Testis (tissue), 3 donors: ENCODE measurements around the gene ZNF205. TPM values are rescaled to one million over a fixed set of nuclear protein-coding genes. Genes with fewer than 3 reads are reported as not detected.
"Not testable (repeated sequence)": the region's sequence is repeated elsewhere in the genome, so short reads cannot be mapped to it uniquely, and the experiment has no call there.

Experiments
- DNase-seq: peaks from one replicate; pipeline ENCODE4 v3.0.0-alpha.2; 2019
- H3K27ac ChIP-seq, 2 donors: fragments of 200-600 bp; sonication (generic); one replicate each; pipeline ENCODE4 v1.5.1; 2019
- H3K27me3 ChIP-seq: fragments of 200-600 bp; sonication (generic); one replicate; pipeline ENCODE4 v1.5.1; 2019
- H3K36me3 ChIP-seq: fragments of 200-600 bp; sonication (generic); one replicate; pipeline ENCODE4 v1.5.1; 2017; ENCODE audit warnings: low read depth; ENCODE audit errors: missing control alignments
- H3K4me1 ChIP-seq: fragments of 200-600 bp; sonication (generic); one replicate; pipeline ENCODE4 v1.5.1; 2019
- H3K4me3 ChIP-seq, 2 donors: fragments of 200-600 bp; sonication (generic); one replicate each; pipeline ENCODE4 v1.5.1; 2017 to 2019
- H3K9me3 ChIP-seq: fragments of 200-600 bp; sonication (generic); one replicate; pipeline ENCODE4 v1.5.1; 2017
- CTCF ChIP-seq, 3 experiments: fragments of 450-650 bp in 2 of 3; fragments of 200-600 bp in 1 of 3; sonication (generic) in 1 of 3; IDR thresholded peaks; one replicate each; pipeline ENCODE4 v1.5.1; 2016 to 2019; ENCODE audit warnings: antibody characterized with exemption in 3 of 3, mild to moderate bottlenecking in 2 of 3, moderate library complexity in 1 of 3
- POLR2A ChIP-seq: fragments of 450-650 bp; IDR thresholded peaks from one replicate; pipeline ENCODE4 v1.6.1; 2017; ENCODE audit warnings: antibody characterized with exemption, mild to moderate bottlenecking, moderate library complexity
- WGBS, 2 donors: methylation state at CpG; one replicate each; pipeline ENCODE4 v1.1.5; 2018; 5-methylcytosine and 5-hydroxymethylcytosine counted together
- intact Hi-C: fragments of 100-400 bp; cut with DNase I; formaldehyde crosslinking; loops from one replicate; pipeline ENCODE4 v1.15.1; 2023; ENCODE audit warnings: low total_unique reads
- polyA plus RNA-seq: library from polyadenylated mRNA; stranded (reverse); fragments of 350-450 nt; fragmentation: Illumina TruSeq; extraction: RNeasy Lipid Tissue Mini Kit (QIAGEN cat#74804); gene quantifications from one replicate; pipeline ENCODE4 v1.2.3, GENCODE V29; 2014; ENCODE audit warnings: low read depth, low replicate concordance; ENCODE audit not compliant: insufficient read depth
- total RNA-seq, 2 donors: library from RNA; depleted of rRNA; stranded (reverse); fragments of >200 nt; gene quantifications; one replicate each; pipeline ENCODE4 v1.2.3, GENCODE V29; 2016

Gene ZNF205
- total and polyA plus RNA-seq, 3 donors from 2014 or later: 5.5 to 19.4 (median 9.8) TPM

- Histone ChIP-seq H3K4me1 (peaks cover 13% of the 10 kb centered on the region), H3K27me3 (no peaks in the 10 kb centered on the region), H3K27ac (no peak overlapping the region), H3K4me3 (no peak overlapping the region), H3K36me3 (no peaks in the 10 kb centered on the region), H3K9me3 (no peaks in the 10 kb centered on the region)
- TF ChIP-seq CTCF (IDR thresholded peaks at IDR 0.05): no peak
- TF ChIP-seq POLR2A: no peak
- no peak for DNase-seq
- intact Hi-C loops: no loop called here
- 86 to 97% methylated on average over 5 to 7 of the region's 7 CpGs for WGBS, 2 donors
These were observed 46.0 kb upstream of the ZNF205 start for GRCh38 chr16:3066440-3066748.

- no peak for DNase-seq
- Histone ChIP-seq H3K27me3 (no peaks in the 10 kb centered on the region), H3K27ac (no peak overlapping the region), H3K9me3 (no peaks in the 10 kb centered on the region), H3K4me1 (peaks cover 13% of the 10 kb centered on the region), H3K4me3 (no peak overlapping the region), H3K36me3 (no peaks in the 10 kb centered on the region)
- intact Hi-C loops: no loop called here
- WGBS, 2 donors: 78 to 80% methylated on average over 1 to 4 of the region's 4 CpGs
- no peak for TF ChIP-seq POLR2A
- no peak for TF ChIP-seq CTCF (IDR thresholded peaks at IDR 0.05)
These were observed 43.9 kb upstream of the ZNF205 start for GRCh38 chr16:3068487-3068886.

GRCh38 chr16:3069146-3069545, 43.2 kb upstream of the ZNF205 start:
- H3K36me3 ChIP-seq, H3K27ac ChIP-seq, H3K9me3 ChIP-seq, DNase-seq, H3K27me3 ChIP-seq, H3K4me3 ChIP-seq, intact Hi-C loops: not testable (repeated sequence)
- H3K4me1 ChIP-seq: peaks cover 13% of the 10 kb centered on the region
- WGBS, 2 donors: 92 to 93% methylated on average over 10 to 11 of the region's 11 CpGs

GRCh38 chr16:3070608-3071111, 41.7 kb upstream of the ZNF205 start:
- Histone ChIP-seq H3K4me1 (peaks cover 7% of the 10 kb centered on the region), H3K27ac (no peak overlapping the region), H3K36me3 (no peaks in the 10 kb centered on the region), H3K4me3 (no peak overlapping the region), H3K9me3 (no peaks in the 10 kb centered on the region), H3K27me3 (no peaks in the 10 kb centered on the region)
- no peak for DNase-seq
- TF ChIP-seq CTCF (IDR thresholded peaks at IDR 0.05): no peak
- TF ChIP-seq POLR2A: no peak
- WGBS, 2 donors: 91 to 93% methylated on average over 9 of the region's 9 CpGs
- intact Hi-C loops: no loop called here

DNA sequence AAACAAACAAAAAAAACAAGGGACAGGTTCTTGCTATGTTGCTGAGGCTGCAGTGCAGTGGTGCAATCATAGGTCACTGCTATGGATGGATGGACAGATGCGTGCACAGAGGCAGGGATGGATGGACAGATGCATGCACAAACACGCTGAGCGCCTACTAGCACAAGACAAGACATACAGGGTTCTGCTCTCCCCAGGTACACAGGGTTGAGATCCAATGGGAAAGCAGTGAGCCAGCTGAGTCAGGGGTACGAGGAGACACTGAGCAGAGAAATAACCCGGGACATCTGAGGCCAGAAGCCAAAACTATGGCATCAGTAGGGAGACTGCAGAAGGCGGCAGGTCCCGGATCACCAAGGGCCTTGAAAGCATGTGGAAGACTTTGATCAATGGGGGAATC, 40.7 kb upstream of the ZNF205 start:
- H3K9me3 ChIP-seq: no peaks in the 10 kb centered on the region
- no peaks in the 10 kb centered on the region for H3K27me3 ChIP-seq
- no peak for TF ChIP-seq POLR2A
- TF ChIP-seq CTCF (IDR thresholded peaks at IDR 0.05): no peak
- no peaks in the 10 kb centered on the region for H3K36me3 ChIP-seq
- H3K27ac ChIP-seq: no peak overlapping the region
- H3K4me3 ChIP-seq: no peak overlapping the region
- intact Hi-C loops: no loop called here
- no peak for DNase-seq
- peaks cover 5% of the 10 kb centered on the region for H3K4me1 ChIP-seq
- WGBS, 2 donors: 93 to 94% methylated on average over 7 of the region's 7 CpGs

DNA sequence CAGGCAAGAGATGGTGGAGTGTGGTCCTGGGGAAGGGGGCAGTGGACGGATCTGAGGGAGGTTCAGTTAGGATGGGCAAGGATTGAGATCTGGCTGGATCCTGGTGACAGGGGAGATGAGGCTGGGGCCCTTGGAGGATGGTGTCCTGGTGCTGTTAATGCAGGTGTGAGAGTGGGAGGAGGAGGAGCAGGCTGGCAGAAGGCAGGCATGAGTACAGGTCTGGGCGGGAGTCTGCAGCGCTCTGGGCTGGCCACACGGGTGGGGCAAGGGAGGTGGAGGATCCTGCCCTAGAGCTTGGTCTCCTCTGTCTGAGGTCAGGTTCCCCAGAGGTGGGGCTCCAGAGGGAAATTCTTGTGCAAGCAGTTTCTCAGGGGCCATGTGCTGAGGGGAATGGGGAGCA, 40.2 kb upstream of the ZNF205 start:
- H3K4me1 ChIP-seq, H3K27me3 ChIP-seq, H3K36me3 ChIP-seq, DNase-seq, H3K4me3 ChIP-seq, H3K27ac ChIP-seq, H3K9me3 ChIP-seq, intact Hi-C loops: not testable (repeated sequence)
- 69 to 71% methylated on average over 3 to 4 of the region's 4 CpGs for WGBS, 2 donors

- H3K9me3 ChIP-seq, H3K27me3 ChIP-seq, H3K36me3 ChIP-seq, H3K27ac ChIP-seq, H3K4me1 ChIP-seq, H3K4me3 ChIP-seq, intact Hi-C loops, DNase-seq: not testable (repeated sequence)
- 96% methylated on average over 15 of the region's 18 CpGs; no CpG with 5 or more reads in 1 of the 2 donors for WGBS, 2 donors
These were observed 39.7 kb upstream of the ZNF205 start for GRCh38 chr16:3072576-3073263.
